HL-60 (cell line): ENCODE measurements around the gene INTS7.

Experiments
- DNase-seq, 2 experiments: peaks; one replicate each; pipeline ENCODE4 v3.0.0-alpha.2; 2010 to 2020; ENCODE audit warnings: low read depth in 1 of 2, low spot score in 1 of 2
- H3K27ac ChIP-seq: fragments of 250-450 bp; sonication (Bioruptor Pico); replicated peaks from 2 replicates; pipeline ENCODE4 v1.5.1; 2020; ENCODE audit warnings: mild to moderate bottlenecking, moderate library complexity
- H3K27me3 ChIP-seq: fragments of 250-450 bp; sonication (Bioruptor Pico); 2 replicates; pipeline ENCODE4 v1.5.1; 2021; ENCODE audit warnings: mild to moderate bottlenecking, moderate library complexity; ENCODE audit not compliant: insufficient read depth, poor library complexity, severe bottlenecking
- H3K4me3 ChIP-seq: replicated peaks from 2 replicates; pipeline ENCODE4 v1.5.1; 2011; ENCODE audit warnings: mild to moderate bottlenecking, control low read depth, low read length; ENCODE audit not compliant: insufficient read depth
- CTCF ChIP-seq: IDR thresholded peaks from one replicate; pipeline ENCODE4 v1.5.1; 2011; ENCODE audit warnings: low read length, control low read depth, inconsistent platforms; ENCODE audit not compliant: insufficient read depth
- GABPA ChIP-seq: IDR thresholded peaks from 2 replicates; pipeline ENCODE4 v1.6.1; 2012; ENCODE audit warnings: low read depth
- POLR2AphosphoS5 ChIP-seq: IDR thresholded peaks from 2 replicates; pipeline ENCODE4 v1.6.1; 2012; ENCODE audit warnings: low read depth
- SPI1 ChIP-seq: IDR thresholded peaks from 2 replicates; pipeline ENCODE4 v1.6.1; 2012; ENCODE audit warnings: low read depth, mild to moderate bottlenecking, borderline replicate concordance
- long read RNA-seq: library from polyadenylated mRNA; unstranded; transcript quantifications from one replicate; pipeline ENCODE4 v2.0.0, GENCODE V29; 2020
- TF ChIP-seq, protein P1 (sequence below): IDR thresholded peaks from 2 replicates; pipeline ENCODE4 v1.6.1; 2012; ENCODE audit warnings: low read depth; ENCODE audit not compliant: insufficient replicate concordance

The INTS7 gene, protein sequence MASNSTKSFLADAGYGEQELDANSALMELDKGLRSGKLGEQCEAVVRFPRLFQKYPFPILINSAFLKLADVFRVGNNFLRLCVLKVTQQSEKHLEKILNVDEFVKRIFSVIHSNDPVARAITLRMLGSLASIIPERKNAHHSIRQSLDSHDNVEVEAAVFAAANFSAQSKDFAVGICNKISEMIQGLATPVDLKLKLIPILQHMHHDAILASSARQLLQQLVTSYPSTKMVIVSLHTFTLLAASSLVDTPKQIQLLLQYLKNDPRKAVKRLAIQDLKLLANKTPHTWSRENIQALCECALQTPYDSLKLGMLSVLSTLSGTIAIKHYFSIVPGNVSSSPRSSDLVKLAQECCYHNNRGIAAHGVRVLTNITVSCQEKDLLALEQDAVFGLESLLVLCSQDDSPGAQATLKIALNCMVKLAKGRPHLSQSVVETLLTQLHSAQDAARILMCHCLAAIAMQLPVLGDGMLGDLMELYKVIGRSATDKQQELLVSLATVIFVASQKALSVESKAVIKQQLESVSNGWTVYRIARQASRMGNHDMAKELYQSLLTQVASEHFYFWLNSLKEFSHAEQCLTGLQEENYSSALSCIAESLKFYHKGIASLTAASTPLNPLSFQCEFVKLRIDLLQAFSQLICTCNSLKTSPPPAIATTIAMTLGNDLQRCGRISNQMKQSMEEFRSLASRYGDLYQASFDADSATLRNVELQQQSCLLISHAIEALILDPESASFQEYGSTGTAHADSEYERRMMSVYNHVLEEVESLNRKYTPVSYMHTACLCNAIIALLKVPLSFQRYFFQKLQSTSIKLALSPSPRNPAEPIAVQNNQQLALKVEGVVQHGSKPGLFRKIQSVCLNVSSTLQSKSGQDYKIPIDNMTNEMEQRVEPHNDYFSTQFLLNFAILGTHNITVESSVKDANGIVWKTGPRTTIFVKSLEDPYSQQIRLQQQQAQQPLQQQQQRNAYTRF
- long read RNA-seq, full-length matches to known transcripts = 73 of 152 reads
- long read RNA-seq, partial matches to known transcripts = 24 of 152 reads
- long read RNA-seq, other reads (novel, unspliced or antisense) = 55 of 152 reads

DNA sequence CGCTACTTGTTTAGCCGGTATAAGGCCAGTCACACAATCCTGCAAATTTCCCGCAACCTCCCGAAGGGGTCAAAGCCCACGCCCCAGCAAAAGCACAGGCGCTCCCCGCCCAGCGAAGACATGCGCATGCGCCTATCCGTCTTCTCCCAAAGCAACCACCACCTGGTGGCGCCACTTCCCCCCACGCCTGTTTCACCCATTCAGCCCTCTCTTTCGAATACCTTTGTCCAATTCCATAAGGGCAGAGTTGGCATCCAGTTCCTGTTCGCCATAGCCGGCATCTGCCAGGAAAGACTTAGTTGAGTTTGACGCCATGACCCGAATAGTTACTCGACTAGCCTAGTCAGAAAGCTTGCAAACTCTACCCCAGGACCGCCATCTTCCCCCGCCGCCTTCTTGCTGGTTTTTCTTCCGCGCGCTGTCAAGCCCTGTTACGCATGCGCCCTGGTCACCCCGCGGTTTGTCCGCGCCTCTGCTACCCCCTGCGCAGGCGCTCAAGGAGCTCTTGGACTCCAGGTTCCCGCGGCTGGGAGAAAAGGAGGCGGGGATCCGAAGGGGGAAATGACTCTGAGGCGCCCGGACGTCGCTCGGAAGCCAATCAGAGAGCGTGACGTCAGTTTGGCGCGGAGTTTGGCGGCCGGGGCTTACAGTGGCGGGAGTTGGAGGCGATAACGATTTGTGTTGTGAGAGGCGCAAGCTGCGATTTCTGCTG lies at the start of gene INTS7, which contains the start of gene DTL:
Gene INTS7 (minus strand): TSS at position 435 of the 712 bp plus-strand sequence. CDS start 120 bp downstream, at position 315.
Gene DTL (plus strand): TSS at position 626 of the 712 bp plus-strand sequence. CDS start 143 bp downstream, outside the sequence.
- DNase-seq = peak; percentile 97 to 99
- Histone ChIP-seq H3K27ac (peak within 1 kb of the TSS; percentile 94), H3K27me3 (no peaks in the 10 kb centered on the region), H3K4me3 (peak within 1 kb of the TSS; percentile 86)
- TF ChIP-seq, protein P1, sequence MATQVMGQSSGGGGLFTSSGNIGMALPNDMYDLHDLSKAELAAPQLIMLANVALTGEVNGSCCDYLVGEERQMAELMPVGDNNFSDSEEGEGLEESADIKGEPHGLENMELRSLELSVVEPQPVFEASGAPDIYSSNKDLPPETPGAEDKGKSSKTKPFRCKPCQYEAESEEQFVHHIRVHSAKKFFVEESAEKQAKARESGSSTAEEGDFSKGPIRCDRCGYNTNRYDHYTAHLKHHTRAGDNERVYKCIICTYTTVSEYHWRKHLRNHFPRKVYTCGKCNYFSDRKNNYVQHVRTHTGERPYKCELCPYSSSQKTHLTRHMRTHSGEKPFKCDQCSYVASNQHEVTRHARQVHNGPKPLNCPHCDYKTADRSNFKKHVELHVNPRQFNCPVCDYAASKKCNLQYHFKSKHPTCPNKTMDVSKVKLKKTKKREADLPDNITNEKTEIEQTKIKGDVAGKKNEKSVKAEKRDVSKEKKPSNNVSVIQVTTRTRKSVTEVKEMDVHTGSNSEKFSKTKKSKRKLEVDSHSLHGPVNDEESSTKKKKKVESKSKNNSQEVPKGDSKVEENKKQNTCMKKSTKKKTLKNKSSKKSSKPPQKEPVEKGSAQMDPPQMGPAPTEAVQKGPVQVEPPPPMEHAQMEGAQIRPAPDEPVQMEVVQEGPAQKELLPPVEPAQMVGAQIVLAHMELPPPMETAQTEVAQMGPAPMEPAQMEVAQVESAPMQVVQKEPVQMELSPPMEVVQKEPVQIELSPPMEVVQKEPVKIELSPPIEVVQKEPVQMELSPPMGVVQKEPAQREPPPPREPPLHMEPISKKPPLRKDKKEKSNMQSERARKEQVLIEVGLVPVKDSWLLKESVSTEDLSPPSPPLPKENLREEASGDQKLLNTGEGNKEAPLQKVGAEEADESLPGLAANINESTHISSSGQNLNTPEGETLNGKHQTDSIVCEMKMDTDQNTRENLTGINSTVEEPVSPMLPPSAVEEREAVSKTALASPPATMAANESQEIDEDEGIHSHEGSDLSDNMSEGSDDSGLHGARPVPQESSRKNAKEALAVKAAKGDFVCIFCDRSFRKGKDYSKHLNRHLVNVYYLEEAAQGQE = peak; percentile 67
- TF ChIP-seq SPI1 = peak; percentile 75; the same call in 1 of the 2 replicates
- peak; percentile 86 for TF ChIP-seq CTCF
- peak; percentile 89 for TF ChIP-seq POLR2AphosphoS5
- no peak for TF ChIP-seq GABPA

DNA sequence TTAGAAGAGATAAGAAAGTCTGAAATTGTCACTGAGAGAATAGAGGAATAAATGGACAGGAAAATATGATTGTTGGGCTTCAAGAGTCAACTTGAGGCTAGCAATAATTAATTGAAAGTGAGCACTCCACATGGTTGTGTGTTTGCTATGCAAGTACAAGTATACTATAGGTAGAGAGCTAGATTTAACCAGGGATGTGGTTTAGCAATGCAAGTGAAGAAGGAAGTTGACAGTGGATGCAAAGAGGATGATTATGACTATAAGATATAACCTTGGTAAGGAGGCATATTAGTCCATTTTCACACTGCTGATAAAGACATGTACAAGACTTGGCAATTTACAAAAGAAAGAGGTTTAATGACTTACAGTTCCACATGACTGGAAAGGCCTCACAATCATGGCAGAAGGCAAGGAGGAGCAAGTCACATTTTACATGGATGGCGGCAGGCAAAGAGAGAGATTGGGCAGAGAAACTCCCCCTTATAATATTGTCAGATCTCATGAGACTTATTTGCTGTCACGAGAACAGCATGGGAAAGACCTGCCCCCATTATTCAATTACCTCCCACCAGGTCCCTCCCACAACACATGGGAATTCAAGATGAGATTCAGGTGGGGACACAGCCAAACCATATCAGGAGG lies 47.5 kb upstream of the INTS7 start:
- no peak for DNase-seq
- Histone ChIP-seq H3K27me3 (no peaks in the 10 kb centered on the region), H3K4me3 (no peak overlapping the region), H3K27ac (no peak overlapping the region)
- TF ChIP-seq GABPA (no peak), CTCF (no peak), SPI1 (no peak), POLR2AphosphoS5 (no peak)
- TF ChIP-seq, protein P1 = no peak

- Histone ChIP-seq H3K27me3 (no peaks in the 10 kb centered on the region), H3K27ac (no peak overlapping the region), H3K4me3 (no peak overlapping the region)
- TF ChIP-seq CTCF (no peak), POLR2AphosphoS5 (no peak), GABPA (no peak), SPI1 (no peak)
- TF ChIP-seq, protein P1 = no peak
- no peak for DNase-seq
Measured at GRCh38 chr1:212078826-212079225, 43.5 kb upstream of the INTS7 start.
